Measurements from ENCODE around the gene CYP3A7.

- TF ChIP-seq CTCF (IDR thresholded peaks at IDR 0.05) (no peak), TCF7L2 (IDR thresholded peaks at IDR 0.05; ENCODE audit: low read depth, low read length) (no peak), REST (IDR thresholded peaks at IDR 0.05; ENCODE audit: insufficient read depth in 1 of 2, low read depth in 2 of 2, low read length in 1 of 2) (no peak)
Observed at GRCh38 chr7:99677013-99677647, 57.9 kb downstream of the CYP3A7 start.

Data from Panc1 (cell line).